ELR (cell line): ENCODE data around the gene TNP1.

Experiments
- DNase-seq: peaks from one replicate; pipeline ENCODE4 v3.0.0-alpha.2; 2015; ENCODE audit warnings: low read depth

The TNP1 gene

GRCh38 chr2:216839688-216840087, 20.2 kb downstream of the TNP1 start:
- DNase-seq, result no peak

GRCh38 chr2:216838151-216838550, 21.7 kb downstream of the TNP1 start:
- DNase-seq, result no peak

GRCh38 chr2:216837740-216838139, 22.1 kb downstream of the TNP1 start:
- DNase-seq, result no peak

- no peak for DNase-seq
Observed at GRCh38 chr2:216833061-216833460, 26.8 kb downstream of the TNP1 start.

- DNase-seq, result no peak
Observed at GRCh38 chr2:216830346-216830745, 29.5 kb downstream of the TNP1 start.

GRCh38 chr2:216829533-216829932, 30.3 kb downstream of the TNP1 start:
- DNase-seq, result no peak

GRCh38 chr2:216827073-216827720, 32.7 kb downstream of the TNP1 start:
- DNase-seq, result no peak

GRCh38 chr2:216822470-216822869, 37.4 kb downstream of the TNP1 start:
- DNase-seq, result no peak

- no peak for DNase-seq
Observed at GRCh38 chr2:216820709-216821108, 39.2 kb downstream of the TNP1 start.

GRCh38 chr2:216819766-216820165, 40.1 kb downstream of the TNP1 start:
- DNase-seq, result no peak

- DNase-seq, result no peak
Observed at GRCh38 chr2:216819055-216819454, 40.8 kb downstream of the TNP1 start.

GRCh38 chr2:216810399-216811160, 49.3 kb downstream of the TNP1 start:
- no peak for DNase-seq
